GM19238 (cell line): ENCODE measurements around the gene MILR1.
"Not testable (repeated sequence)": the region's sequence is repeated elsewhere in the genome, so short reads cannot be mapped to it uniquely, and the experiment has no call there.

Source experiments
- DNase-seq: peaks from one replicate; pipeline ENCODE4 v3.0.0; 2011; ENCODE audit warnings: low spot score; ENCODE audit not compliant: insufficient read length

The MILR1 gene

GRCh38 chr17:64470625-64471024 is 21.7 kb downstream of the MILR1 start:
- no peak for DNase-seq

DNA sequence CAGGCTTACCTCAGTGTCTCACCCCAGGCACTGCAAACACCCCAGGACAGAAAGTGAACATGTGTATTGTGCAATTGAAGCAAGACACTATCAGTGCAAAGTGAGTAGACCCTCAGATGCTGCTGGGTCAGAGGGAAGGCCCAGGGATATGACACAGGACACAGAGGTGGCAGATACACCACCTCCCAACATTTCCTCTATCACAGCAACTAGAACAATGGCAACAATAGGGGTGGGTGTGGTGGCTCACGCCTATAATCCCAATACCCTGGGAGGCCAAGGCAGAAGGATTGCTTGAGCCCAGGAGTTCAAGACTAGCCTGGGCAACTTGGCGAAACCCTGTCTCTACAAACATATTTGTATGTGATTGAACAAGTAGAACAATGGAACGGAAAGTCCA is 22.5 kb downstream of the MILR1 start:
- DNase-seq = no peak

- DNase-seq = no peak
Measured at GRCh38 chr17:64472564-64472963, 23.6 kb downstream of the MILR1 start.

DNA sequence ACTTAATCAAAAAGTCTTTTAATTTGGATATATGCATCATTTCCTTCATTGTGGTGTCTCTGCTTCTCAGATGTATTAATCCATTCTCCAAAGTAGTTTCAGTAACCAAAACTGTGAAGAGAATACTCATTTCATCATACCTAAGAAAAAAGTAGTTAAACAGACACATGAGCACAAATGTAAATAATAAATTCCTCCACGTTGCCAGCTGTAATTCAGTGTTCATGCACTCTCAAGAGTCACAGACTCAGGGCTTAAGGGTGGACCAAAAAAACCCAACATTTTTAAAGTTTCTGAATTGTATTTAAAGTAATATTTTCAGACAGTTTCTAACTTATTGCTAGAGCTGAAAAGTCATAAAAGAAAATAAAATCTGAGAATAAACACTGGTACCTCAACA is 28.9 kb downstream of the MILR1 start:
- no peak for DNase-seq

DNA sequence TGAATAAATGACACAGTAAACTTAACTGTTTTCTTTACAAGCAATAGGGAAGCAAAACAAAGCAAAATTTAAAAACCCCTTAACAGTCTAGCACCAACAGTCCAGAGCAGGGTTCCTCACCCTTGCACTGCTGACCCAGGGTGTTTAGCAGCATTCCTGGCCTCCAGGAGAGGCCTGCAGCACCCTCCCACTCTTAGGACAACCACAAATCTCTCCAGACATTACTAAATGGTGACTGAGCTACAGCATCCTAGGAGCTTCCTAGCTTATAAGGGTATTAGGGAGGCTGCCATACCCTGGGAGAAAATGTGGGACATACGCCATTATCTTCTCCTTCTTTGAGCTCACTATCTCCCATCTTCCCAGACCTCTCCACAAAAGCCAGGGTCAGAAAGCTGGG is 32.0 kb downstream of the MILR1 start:
- DNase-seq = no peak

GRCh38 chr17:64484380-64484779 is 35.5 kb downstream of the MILR1 start:
- DNase-seq = no peak

DNA sequence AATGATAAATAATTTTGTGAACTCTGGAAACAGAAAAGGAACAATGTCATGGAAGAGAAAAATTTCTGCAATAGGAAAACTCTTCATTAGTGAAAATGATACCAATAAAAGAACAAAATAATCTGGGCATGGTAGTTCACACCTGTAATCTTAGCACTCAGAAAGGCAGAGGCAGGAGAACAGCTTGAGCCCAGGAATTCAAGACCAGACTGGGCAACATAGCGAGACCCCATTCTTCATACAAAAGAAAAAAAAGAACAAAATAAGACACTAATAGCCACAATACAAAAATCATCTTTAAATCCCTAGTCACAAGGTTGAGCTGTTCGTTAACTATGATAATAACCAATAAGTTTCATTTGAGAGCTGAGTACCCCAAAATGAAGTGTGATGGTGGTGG is 39.4 kb downstream of the MILR1 start:
- no peak for DNase-seq

GRCh38 chr17:64491034-64491860 is 42.3 kb downstream of the MILR1 start:
- no peak for DNase-seq

DNA sequence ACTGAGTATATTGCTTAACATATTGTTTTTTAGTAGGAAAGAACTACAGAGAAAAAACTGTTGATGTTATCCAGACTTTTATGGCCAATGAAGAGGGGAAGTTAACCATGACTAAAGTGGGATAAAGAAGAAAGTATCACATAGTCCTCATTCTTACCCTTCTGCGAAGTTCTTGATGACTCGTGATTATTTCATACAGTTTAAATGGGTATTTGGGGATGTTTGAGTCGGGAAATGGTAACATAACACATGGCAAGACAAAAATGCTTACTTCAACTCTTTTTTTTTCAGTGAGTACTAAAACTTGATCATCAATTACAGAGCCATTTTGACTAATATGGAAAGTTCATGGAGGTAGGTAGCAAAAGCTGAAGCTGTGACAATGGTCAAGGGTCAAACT is 43.1 kb downstream of the MILR1 start:
- DNase-seq = no peak

DNA sequence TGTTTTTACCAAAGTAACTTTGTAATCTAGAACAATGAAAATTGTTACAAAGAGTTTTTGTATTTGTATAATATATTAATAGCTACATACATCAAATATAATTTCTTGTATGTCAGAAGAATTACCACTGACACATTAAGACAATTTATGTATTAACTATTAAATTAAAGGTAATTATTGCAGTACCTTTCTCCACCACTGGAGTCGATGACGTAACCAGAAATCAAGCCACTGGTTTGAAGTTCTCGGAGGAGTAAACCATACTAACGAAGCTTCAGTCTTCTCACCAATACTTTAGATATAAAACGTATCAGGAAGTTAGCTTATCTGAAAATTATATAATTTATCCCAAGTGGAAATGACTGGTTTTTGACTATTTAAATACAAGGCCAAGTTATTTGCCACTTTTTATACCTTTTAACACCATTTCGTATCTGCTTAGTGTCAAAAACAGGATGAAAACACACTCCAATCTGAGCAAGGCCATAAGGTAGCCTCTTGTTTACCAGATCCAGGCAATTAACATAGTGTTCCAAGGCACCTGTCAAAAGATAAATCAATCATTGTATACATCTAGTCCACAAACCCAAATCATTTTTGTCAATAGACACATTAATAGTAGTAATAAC is 43.7 kb downstream of the MILR1 start:
- DNase-seq = no peak

DNA sequence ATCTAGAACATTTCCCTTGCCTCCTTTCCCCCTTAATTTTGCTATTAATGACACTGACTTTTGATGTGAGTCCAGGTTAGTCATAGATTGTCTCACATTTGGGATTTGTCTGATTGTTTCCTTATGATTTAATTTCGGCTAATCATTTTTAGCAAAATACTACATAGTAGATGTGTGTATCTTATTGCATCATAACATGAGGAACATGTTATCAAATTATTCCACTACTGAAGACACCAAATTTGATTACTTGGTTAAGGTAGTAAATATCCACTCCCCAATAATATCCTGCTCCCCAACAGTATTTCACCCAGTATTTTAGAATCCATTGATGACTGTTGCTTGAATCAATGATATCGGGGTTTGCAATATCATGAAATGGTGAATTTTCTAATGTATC is 45.2 kb downstream of the MILR1 start:
- DNase-seq = no peak

GRCh38 chr17:64495300-64495699 is 46.4 kb downstream of the MILR1 start:
- DNase-seq = not testable (repeated sequence)

GRCh38 chr17:64496348-64496785 is 47.5 kb downstream of the MILR1 start:
- no peak for DNase-seq

GRCh38 chr17:64496786-64497564 is 48.1 kb downstream of the MILR1 start, which contains the start of gene POLG2:
POLG2 (minus strand) TSS chr17:64497054; CDS start chr17:64496968, 86 bp downstream.
- peak; percentile 85 for DNase-seq

GRCh38 chr17:64497565-64498035 is 48.7 kb downstream of the MILR1 start:
- DNase-seq = no peak

DNA sequence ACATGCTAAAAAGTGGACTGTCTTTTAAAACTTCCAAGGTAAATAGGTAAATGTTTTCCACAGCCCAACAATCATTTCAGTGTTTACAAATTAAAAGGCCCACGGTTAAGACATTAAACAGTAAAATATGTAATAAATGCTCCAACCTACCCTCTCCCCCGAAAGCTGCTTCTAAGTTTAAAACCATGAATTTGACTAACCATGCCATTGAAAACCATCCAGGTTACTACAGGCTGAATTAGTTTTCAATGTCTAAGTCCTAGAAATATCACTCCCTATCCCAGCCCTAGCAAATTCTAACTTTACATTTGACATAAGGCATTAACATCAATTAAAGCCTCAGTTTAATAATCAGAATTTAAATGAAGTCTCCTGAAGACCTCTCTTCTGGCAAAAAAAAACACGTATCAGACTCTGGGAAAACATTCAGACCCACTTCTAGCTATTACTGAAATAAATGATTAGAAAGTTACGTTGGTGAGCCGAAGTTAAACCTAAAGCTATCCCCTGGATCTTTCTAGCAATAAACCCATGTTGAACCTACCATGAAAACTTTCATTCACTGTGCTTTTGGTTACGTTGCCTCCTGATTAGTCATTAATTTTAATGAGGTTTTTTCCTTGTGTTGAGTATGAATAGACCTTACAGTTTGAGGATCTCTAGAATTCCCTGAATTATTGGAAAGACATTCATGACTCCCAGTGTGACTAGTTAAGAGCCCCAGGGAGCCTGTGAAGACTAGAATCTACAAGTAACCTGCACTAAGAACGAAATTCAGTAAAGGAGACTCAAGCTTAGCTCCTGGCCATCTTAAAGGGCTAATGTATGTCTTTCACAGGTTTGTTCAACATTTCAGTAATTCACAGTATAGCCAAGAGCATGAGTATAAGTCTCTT is 49.6 kb downstream of the MILR1 start:
- no peak for DNase-seq

DNA sequence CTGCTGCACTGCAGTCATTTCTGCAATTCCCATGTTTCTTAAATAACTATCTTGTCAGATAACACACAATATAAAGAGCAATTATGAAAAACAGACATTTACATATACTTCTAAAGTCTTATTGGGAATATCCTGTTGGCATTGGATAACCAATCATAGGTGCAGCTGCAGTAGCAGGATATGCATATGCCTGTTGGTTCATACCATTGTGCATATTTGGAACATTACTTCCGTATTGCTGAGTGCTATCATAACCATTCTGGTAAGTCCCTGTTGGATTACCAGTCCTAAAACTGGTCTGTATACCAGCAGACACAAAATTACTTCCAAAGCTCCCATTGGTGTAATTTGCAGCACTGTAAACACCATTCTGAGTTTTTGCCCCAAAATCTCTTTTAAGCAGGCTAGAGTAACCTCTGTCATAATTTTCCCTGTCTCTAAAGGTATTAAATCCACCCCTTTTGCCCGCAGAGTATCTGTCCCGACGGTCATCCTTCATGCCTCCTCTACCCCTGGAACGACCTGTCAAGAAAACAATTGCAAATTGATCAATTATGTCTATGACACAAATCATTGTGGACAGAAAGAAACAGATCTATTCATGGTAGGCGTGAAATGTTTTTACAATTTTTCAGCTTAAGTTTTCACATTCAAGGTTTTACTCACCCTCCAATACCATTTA is 51.0 kb downstream of the MILR1 start:
- DNase-seq = no peak

DNA sequence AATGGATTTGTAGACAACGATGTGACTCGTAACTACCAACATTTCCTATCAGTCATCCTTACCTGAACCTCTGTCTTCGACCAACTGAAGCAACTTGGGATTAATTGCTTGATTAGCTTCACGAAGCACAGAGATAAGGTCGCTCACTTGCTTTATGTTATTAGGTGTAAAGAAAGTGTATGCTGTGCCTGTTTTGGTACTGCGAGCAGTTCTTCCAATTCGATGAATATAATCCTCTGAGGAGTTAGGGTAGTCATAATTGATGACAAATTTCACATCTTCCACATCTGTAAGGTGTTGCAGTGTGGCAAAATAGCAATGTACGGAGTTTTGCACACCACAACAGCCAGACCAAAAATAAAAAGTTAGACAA is 51.6 kb downstream of the MILR1 start:
- no peak for DNase-seq

DNA sequence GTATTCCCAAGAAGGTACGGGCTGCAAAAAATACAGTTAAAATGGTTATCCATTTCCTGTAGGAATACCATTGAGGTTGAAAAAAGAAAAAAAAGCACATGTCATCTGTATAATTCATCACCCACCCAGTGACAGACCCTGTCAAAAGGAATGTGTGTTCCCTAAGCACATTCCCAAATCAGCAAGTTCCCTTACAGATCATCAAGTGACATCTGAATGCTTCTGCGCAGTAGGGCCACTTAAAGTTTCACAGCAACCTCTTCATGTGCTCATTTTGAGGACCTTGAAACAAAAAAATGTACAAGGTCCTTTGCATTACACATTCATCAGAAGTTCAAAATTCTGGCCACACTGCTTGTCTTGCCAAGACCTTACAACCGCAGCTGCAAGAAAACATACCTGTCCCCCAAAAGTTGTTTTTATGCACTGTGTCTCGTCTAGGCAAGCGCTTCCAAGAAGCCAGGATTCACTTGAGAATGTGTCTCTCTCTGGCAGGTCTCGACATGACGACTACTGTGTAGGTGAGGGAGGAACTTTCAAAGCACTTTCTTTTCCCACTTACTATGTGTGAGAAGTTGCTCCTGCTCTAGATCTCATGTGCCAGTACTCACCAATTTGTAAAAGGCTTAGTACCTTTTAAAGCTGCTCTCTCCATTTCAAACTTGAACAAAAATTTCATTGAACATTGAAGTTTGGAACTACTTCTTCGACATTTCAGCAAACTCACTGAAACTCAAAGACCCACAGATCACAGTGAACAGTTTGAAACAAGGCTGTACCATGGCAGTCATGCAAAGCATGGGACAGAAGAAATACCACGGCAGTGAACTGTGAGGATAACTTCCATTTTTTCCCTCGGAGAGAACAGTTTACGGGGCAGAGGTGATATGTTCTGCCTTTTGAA is 52.2 kb downstream of the MILR1 start:
- DNase-seq = no peak
